Muscle layer of colon (tissue), 2 donors: Measurements from ENCODE around the gene GLDN.
"Not testable (repeated sequence)": the region's sequence is repeated elsewhere in the genome, so short reads cannot be mapped to it uniquely, and the experiment has no call there.

Experiments
- H3K27ac ChIP-seq: one replicate; pipeline ENCODE4 v1.7.0; 2013; ENCODE audit warnings: low read depth, mild to moderate bottlenecking, low read length, moderate library complexity
- H3K27me3 ChIP-seq, 2 donors: one replicate each; pipeline ENCODE4 v1.7.0; 2013; ENCODE audit warnings: low read length in 2 of 2, mild to moderate bottlenecking in 2 of 2; ENCODE audit not compliant: insufficient read depth in 2 of 2, control insufficient read depth in 1 of 2
- H3K36me3 ChIP-seq: one replicate; pipeline ENCODE4 v1.7.0; 2013; ENCODE audit warnings: mild to moderate bottlenecking, low read length; ENCODE audit not compliant: insufficient read depth
- H3K4me1 ChIP-seq: one replicate; pipeline ENCODE4 v1.7.0; 2013; ENCODE audit warnings: mild to moderate bottlenecking, low read length; ENCODE audit not compliant: insufficient read depth
- H3K4me3 ChIP-seq, 2 donors: one replicate each; pipeline ENCODE4 v1.7.0; 2013; ENCODE audit warnings: low read length in 2 of 2, low read depth in 1 of 2, mild to moderate bottlenecking in 1 of 2, moderate library complexity in 1 of 2
- H3K9ac ChIP-seq: one replicate; pipeline ENCODE4 v1.7.0; 2013; ENCODE audit warnings: low read length
- H3K9me3 ChIP-seq: one replicate; pipeline ENCODE4 v1.7.0; 2013; ENCODE audit warnings: mild to moderate bottlenecking, low read length
- donor health status: abdominal sarcoma.
- donor health status: Adenocarcinoma of cecum.

The GLDN gene

GRCh38 chr15:51425517-51426040 is 84.1 kb downstream of the GLDN start:
- Histone ChIP-seq H3K9me3 (no peaks in the 10 kb centered on the region), H3K9ac (no peak overlapping the region), H3K4me1 (no peaks in the 10 kb centered on the region), H3K4me3 (no peak overlapping the region), H3K36me3 (no peaks in the 10 kb centered on the region), H3K27me3 (no peaks in the 10 kb centered on the region), H3K27ac (no peak overlapping the region)

DNA sequence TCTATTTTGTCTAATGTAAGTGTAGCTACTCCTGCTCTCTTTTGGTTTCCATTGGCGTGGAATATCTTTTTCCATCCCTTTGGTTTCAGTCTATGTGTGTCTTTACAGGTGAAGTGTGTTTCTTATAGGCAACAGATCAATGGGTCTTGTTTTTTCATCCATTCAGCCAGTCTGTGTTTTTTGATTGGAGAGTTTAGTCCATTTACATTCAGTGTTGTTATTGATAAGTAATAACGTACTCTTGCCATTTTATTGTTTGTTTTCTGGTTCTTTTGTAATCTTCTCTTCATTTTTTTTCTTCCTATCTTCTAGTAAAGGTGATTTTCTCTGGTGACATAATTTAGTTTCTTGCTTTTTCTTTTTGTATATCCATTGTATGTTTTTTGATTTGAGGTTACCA is 97.1 kb downstream of the GLDN start:
- Histone ChIP-seq H3K27me3 (no peaks in the 10 kb centered on the region), H3K36me3 (no peaks in the 10 kb centered on the region), H3K9me3 (no peaks in the 10 kb centered on the region), H3K9ac (no peak overlapping the region), H3K27ac (no peak overlapping the region), H3K4me3 (no peak overlapping the region), H3K4me1 (no peaks in the 10 kb centered on the region)

DNA sequence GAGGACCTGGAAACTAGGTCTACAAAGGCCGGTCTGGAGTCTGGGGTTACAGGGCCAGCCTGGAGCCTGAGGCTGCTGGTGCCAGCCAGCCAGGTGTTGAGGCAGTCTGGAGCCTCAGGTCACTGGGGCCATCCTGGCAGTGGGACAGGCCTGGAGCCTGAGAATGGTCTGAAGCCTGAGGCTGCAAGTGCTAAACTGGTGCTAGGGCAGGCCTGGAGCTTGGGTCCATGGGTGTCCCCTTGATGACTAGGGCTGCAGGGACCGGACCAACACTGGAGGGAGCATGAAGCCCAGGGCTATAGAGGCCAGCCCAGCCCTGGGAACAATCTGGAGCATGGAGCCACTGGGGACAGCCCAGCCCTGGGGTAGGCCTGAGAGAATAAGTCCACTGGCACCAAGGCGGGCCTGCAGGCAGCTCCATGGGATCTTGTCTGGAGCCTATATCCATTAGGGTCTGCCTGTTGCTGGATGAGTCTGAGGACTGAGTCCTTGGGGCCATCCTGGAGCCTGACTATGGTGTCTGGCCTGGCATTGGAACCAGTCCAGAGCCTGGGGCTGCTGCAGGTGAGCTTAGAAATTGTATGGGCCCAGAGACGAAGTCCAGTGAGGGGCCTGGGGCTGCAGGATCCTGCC is 101.9 kb downstream of the GLDN start:
- H3K9me3 ChIP-seq: no peaks in the 10 kb centered on the region
- no peak overlapping the region for H3K9ac ChIP-seq
- H3K36me3 ChIP-seq: peaks cover under 1% of the 10 kb centered on the region
- H3K27ac ChIP-seq: no peak overlapping the region
- no peaks in the 10 kb centered on the region for H3K4me1 ChIP-seq
- no peaks in the 10 kb centered on the region for H3K27me3 ChIP-seq
- H3K4me3 ChIP-seq: no peak overlapping the region

- no peak overlapping the region for H3K9ac ChIP-seq
- H3K36me3 ChIP-seq: peaks cover 8% of the 10 kb centered on the region
- no peak overlapping the region for H3K27ac ChIP-seq
- H3K27me3 ChIP-seq: no peaks in the 10 kb centered on the region
- H3K9me3 ChIP-seq: no peaks in the 10 kb centered on the region
- H3K4me1 ChIP-seq: no peaks in the 10 kb centered on the region
- H3K4me3 ChIP-seq: no peak overlapping the region
These were observed 102.7 kb downstream of the GLDN start for GRCh38 chr15:51444112-51444511.

DNA sequence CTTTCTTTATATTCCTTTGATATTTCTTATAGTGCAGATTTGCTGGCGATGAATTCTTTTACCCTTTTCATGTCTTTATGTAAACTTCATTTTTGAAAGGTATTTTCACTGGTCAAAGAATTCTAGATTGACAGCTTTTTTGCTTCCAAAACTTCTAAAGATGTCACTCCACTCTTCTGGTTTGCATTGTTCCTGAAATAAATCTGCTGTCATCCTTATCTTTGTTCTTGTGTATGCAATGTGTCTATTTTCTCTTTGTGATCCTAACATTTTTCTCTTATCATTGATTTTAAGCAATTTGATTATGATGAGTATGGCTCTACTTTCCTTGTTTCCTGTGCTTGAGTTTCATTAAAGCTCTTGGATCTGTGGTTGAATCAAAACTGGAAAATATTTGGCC is 103.4 kb downstream of the GLDN start:
- Histone ChIP-seq H3K9ac (no peak overlapping the region), H3K4me3 (no peak overlapping the region), H3K36me3 (peaks cover 15% of the 10 kb centered on the region)

GRCh38 chr15:51446029-51446744 is 104.7 kb downstream of the GLDN start:
- H3K36me3 ChIP-seq: peaks cover 22% of the 10 kb centered on the region
- H3K4me3 ChIP-seq, H3K27me3 ChIP-seq, H3K27ac ChIP-seq, H3K4me1 ChIP-seq, H3K9me3 ChIP-seq, H3K9ac ChIP-seq: not testable (repeated sequence)

More for the DNA sequence above, 103.4 kb downstream of the GLDN start:
- Histone ChIP-seq H3K27ac (no peak overlapping the region), H3K27me3 (no peaks in the 10 kb centered on the region), H3K4me1 (no peaks in the 10 kb centered on the region), H3K9me3 (no peaks in the 10 kb centered on the region)

DNA sequence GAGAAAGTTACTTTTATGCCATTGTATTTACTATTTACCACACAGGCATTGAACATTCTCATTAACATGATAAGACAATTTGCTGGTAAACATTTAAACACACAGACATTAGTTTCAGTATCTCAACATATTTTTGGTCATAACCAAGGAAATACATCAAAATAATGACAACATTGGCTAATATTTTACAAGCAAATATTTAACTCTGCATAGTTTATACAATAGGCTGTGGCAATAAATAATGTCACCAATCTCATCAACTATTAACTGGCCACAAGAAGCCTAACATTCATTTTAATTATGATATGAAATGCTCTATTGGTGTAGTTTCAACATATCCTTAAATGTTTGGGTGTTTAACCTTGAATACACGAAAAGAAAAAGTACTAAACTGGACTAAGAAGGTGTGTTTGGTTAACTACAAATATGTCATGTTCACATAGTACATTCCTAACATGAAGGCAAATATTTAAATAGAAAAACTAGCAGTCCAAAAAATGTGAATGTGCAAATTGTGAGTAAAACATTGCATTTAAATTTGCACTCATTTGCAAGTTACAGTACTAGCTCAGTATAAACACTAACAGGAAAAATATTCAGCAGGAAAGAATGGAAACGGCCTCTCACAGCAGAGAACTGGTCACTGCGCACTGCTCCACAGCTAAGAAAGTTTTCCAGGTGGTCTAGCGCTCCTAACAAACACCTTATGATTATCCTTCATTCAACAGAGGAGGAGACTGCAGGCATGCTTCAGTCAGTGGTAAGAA is 106.6 kb downstream of the GLDN start:
- H3K9ac ChIP-seq: no peak overlapping the region
- peaks cover 22% of the 10 kb centered on the region for H3K36me3 ChIP-seq
- H3K27ac ChIP-seq: no peak overlapping the region

DNA sequence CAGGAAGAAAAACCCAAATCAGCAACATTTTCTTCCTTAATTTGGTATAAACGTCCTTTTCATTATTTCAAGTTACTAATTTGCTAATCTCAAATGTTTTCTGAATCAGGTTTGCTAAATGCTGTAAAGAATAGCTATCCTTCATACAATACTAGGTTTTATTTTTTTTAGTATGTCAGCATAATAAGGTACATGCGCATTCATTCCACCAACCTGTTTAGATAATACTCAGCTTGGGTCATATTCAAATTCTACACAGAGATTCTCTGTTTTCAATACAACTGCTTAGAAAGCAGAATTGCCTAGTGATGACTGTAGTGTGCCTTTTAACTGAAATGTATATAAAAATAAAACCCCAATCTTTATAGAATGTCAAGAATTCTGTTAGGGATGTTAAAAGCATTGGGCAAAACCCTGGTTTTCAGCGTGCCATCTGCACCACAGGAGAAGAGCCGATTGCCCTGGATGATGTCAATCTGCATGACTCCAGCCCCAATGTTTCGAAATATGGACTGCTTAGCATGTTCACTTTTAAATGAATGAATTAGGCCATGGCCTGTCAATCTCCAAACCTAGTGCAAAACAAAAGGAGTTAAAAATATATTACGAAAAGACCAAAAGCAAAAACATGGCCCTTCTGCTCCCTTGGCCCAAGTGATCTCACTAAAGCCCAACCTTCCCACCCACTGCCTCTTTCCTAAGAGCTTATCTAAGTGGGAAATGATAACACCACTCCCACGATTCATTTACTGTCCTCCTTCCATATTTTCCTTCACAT is 107.4 kb downstream of the GLDN start:
- Histone ChIP-seq H3K27ac (no peak overlapping the region), H3K36me3 (peaks cover 22% of the 10 kb centered on the region), H3K4me1 (no peaks in the 10 kb centered on the region), H3K9me3 (no peaks in the 10 kb centered on the region), H3K27me3 (no peaks in the 10 kb centered on the region), H3K9ac (no peak overlapping the region), H3K4me3 (no peak overlapping the region)

More for the DNA sequence above, 106.6 kb downstream of the GLDN start:
- no peaks in the 10 kb centered on the region for H3K4me1 ChIP-seq
- no peak overlapping the region for H3K4me3 ChIP-seq
- no peaks in the 10 kb centered on the region for H3K27me3 ChIP-seq
- H3K9me3 ChIP-seq: no peaks in the 10 kb centered on the region

- no peaks in the 10 kb centered on the region for H3K4me1 ChIP-seq
- no peak overlapping the region for H3K4me3 ChIP-seq
- no peak overlapping the region for H3K27ac ChIP-seq
- no peaks in the 10 kb centered on the region for H3K9me3 ChIP-seq
- no peaks in the 10 kb centered on the region for H3K27me3 ChIP-seq
- peaks cover 25% of the 10 kb centered on the region for H3K36me3 ChIP-seq
- H3K9ac ChIP-seq: no peak overlapping the region
These were observed 108.5 kb downstream of the GLDN start for GRCh38 chr15:51450001-51450400.
